K562 (cell line): ENCODE data around the gene RPTOR. TPM values are rescaled to one million over a fixed set of nuclear protein-coding genes. Genes with fewer than 3 reads are reported as not detected.

ENCODE experiments used
- BDP1 ChIP-seq: IDR thresholded peaks from 3 replicates; pipeline ENCODE4 v1.6.1; 2011; ENCODE audit not compliant: insufficient read length, insufficient read depth
- EP300 ChIP-seq: IDR thresholded peaks from 2 replicates; pipeline ENCODE4 v1.6.1; 2012; ENCODE audit warnings: low read length, improper control_type of control experiment
- FOXJ3 ChIP-seq: sonication (generic); formaldehyde crosslinking; IDR thresholded peaks from 2 replicates; pipeline ENCODE4 v1.4.0; 2020; ENCODE audit warnings: mild to moderate bottlenecking, missing genetic modification reagents
- GATA2 ChIP-seq: sonication (generic); formaldehyde crosslinking; IDR thresholded peaks from 2 replicates; pipeline ENCODE4 v1.4.0; 2020; ENCODE audit warnings: mild to moderate bottlenecking, missing genetic modification reagents
- HNRNPLL ChIP-seq: fragments of 200-400 bp; formaldehyde crosslinking; IDR thresholded peaks from 2 replicates; pipeline ENCODE4 v1.6.1; 2017; ENCODE audit warnings: low read length, low read depth, mild to moderate bottlenecking; ENCODE audit not compliant: poor library complexity, severe bottlenecking
- HSF4 ChIP-seq: fragments of 250-450 bp; sonication (Bioruptor Pico); IDR thresholded peaks from 2 replicates; pipeline ENCODE4 v2.1.2; 2022; ENCODE audit warnings: mild to moderate bottlenecking, moderate library complexity, borderline replicate concordance
- KLF10 ChIP-seq: fragments of 250-450 bp; sonication (Bioruptor Pico); IDR thresholded peaks from 2 replicates; pipeline ENCODE4 v1.6.1; 2021; ENCODE audit warnings: matching md5 sums
- MLX ChIP-seq, 2 experiments: fragments of 450-650 bp in 1 of 2; sonication (generic) in 1 of 2; formaldehyde crosslinking; conservative IDR thresholded peaks; 2 replicates each; pipeline versions ENCODE4 v1.4.0 to v1.8.1; 2020 to 2022; ENCODE audit warnings: mild to moderate bottlenecking in 1 of 2, missing genetic modification reagents in 1 of 2
- NFYB ChIP-seq: IDR thresholded peaks from 2 replicates; pipeline ENCODE4 v1.6.1; 2011; ENCODE audit warnings: mild to moderate bottlenecking, moderate library complexity; ENCODE audit not compliant: insufficient read length; ENCODE audit errors: extremely low read depth
- NR2C2 ChIP-seq, 2 experiments: fragments of 200-800 bp in 1 of 2; sonication (Bioruptor generic) in 1 of 2; sonication (generic) in 1 of 2; formaldehyde crosslinking in 1 of 2; IDR thresholded peaks; 2 replicates each; pipeline versions ENCODE4 v1.6.1 to v1.8.0; 2016 to 2022; ENCODE audit warnings: mild to moderate bottlenecking in 1 of 2, missing compliant biosample characterization in 1 of 2, missing genetic modification characterization in 1 of 2, missing genetic modification reagents in 1 of 2
- POU5F1 ChIP-seq: fragments of 150-350 bp; IDR thresholded peaks from 2 replicates; pipeline ENCODE4 v1.6.1; 2014; ENCODE audit warnings: borderline replicate concordance, low read length, low read depth, mild to moderate bottlenecking; ENCODE audit not compliant: partially characterized antibody
- SAFB ChIP-seq: fragments of 200-400 bp; formaldehyde crosslinking; IDR thresholded peaks from 2 replicates; pipeline ENCODE4 v1.6.1; 2017; ENCODE audit warnings: low read depth, low read length, borderline replicate concordance
- U2AF1 ChIP-seq: fragments of 200-400 bp; formaldehyde crosslinking; optimal IDR thresholded peaks from 2 replicates; pipeline ENCODE3; 2017; ENCODE audit warnings: mild to moderate bottlenecking, low read depth, low read length, moderate library complexity
- ZNF184 ChIP-seq: sonication (generic); formaldehyde crosslinking; IDR thresholded peaks from 2 replicates; pipeline ENCODE4 v1.5.0; 2020; ENCODE audit warnings: missing genetic modification reagents
- ZNF77 ChIP-seq: fragments of 250-450 bp; sonication (Bioruptor Pico); IDR thresholded peaks from 2 replicates; pipeline ENCODE4 v1.5.0; 2020
- polyA plus RNA-seq, 8 experiments: library from polyadenylated mRNA; depleted of rRNA in 4 of 8; stranded (reverse) in 5 of 8; unstranded in 3 of 8; fragments of >200 nt; fragmentation: Nextera tagmentation in 2 of 8; fragmentation: Illumina TruSeq in 1 of 8; extraction: Ambion mirVana in 2 of 8; extraction: Trizol in 1 of 8; gene quantifications; 2 replicates each; pipeline versions ENCODE4 v1.2.1 to v1.2.3, GENCODE V29; 2011 to 2014; ENCODE audit warnings: inconsistent platforms in 1 of 8, missing spikeins in 1 of 8
- total RNA-seq, 7 experiments: library from RNA; depleted of rRNA in 6 of 7; stranded (reverse); fragments of >200 nt in 6 of 7; fragmentation: Illumina TruSeq in 2 of 7; extraction: Trizol in 2 of 7; gene quantifications; 2 replicates each; pipeline versions ENCODE4 v1.2.1 to v1.2.3, GENCODE V29; 2011 to 2021; ENCODE audit warnings: low replicate concordance in 1 of 7
- TF ChIP-seq, protein P1 (sequence below): fragments of 450-650 bp; IDR thresholded peaks from 2 replicates; pipeline ENCODE4 v1.6.1; 2014; ENCODE audit warnings: low read depth, mild to moderate bottlenecking, moderate library complexity, borderline replicate concordance
- TF ChIP-seq, protein P2 (sequence below), 2 experiments: IDR thresholded peaks in 1 of 2; conservative IDR thresholded peaks in 1 of 2; 2 replicates each; pipeline ENCODE4 v1.6.1; 2016; ENCODE audit warnings: low read depth in 2 of 2, mild to moderate bottlenecking in 1 of 2, missing compliant biosample characterization in 1 of 2, missing genetic modification characterization in 1 of 2, moderate library complexity in 1 of 2
- TF ChIP-seq, protein P3 (sequence below): fragments of 450-650 bp; IDR thresholded peaks from 2 replicates; pipeline ENCODE4 v1.6.1; 2017; ENCODE audit warnings: mild to moderate bottlenecking, moderate library complexity

Gene RPTOR
- total and polyA plus RNA-seq, 9 of the 15 experiments (the other 6 are each of a cell fraction or from before 2014, with no cell fraction given): 0.24 to 54.1 (median 10.2) TPM

- TF ChIP-seq, protein P1, sequence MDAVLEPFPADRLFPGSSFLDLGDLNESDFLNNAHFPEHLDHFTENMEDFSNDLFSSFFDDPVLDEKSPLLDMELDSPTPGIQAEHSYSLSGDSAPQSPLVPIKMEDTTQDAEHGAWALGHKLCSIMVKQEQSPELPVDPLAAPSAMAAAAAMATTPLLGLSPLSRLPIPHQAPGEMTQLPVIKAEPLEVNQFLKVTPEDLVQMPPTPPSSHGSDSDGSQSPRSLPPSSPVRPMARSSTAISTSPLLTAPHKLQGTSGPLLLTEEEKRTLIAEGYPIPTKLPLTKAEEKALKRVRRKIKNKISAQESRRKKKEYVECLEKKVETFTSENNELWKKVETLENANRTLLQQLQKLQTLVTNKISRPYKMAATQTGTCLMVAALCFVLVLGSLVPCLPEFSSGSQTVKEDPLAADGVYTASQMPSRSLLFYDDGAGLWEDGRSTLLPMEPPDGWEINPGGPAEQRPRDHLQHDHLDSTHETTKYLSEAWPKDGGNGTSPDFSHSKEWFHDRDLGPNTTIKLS: no peak
- TF ChIP-seq ZNF77 (CRISPR knock-in tag) (no peak), HNRNPLL (no peak), KLF10 (CRISPR knock-in tag) (no peak), EP300 (peak; percentile 77), HSF4 (CRISPR knock-in tag) (peak; percentile 45; the same call in 1 of the 2 replicates), NR2C2 (CRISPR knock-in tag; IDR thresholded peaks at IDR 0.05) (no peak), NR2C2 (tag; IDR thresholded peaks at IDR 0.05) (peak; percentile 56; the same call in 1 of the 2 replicates), U2AF1 (no peak), SAFB (no peak), GATA2 (no peak), FOXJ3 (CRISPR knock-in tag) (no peak), BDP1 (no peak), NFYB (no peak), POU5F1 (no peak), MLX (CRISPR knock-in tag; conservative IDR thresholded peaks at IDR 0.05) (no peak), ZNF184 (CRISPR knock-in tag) (no peak)
- TF ChIP-seq, protein P2, sequence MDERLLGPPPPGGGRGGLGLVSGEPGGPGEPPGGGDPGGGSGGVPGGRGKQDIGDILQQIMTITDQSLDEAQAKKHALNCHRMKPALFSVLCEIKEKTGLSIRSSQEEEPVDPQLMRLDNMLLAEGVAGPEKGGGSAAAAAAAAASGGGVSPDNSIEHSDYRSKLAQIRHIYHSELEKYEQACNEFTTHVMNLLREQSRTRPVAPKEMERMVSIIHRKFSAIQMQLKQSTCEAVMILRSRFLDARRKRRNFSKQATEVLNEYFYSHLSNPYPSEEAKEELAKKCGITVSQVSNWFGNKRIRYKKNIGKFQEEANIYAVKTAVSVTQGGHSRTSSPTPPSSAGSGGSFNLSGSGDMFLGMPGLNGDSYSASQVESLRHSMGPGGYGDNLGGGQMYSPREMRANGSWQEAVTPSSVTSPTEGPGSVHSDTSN (CRISPR knock-in tag; IDR thresholded peaks at IDR 0.05; ENCODE audit: low read depth): no peak
- TF ChIP-seq, protein P2 (tag; conservative IDR thresholded peaks at IDR 0.05; ENCODE audit: low read depth): peak; percentile 47; the same call in 1 of the 2 replicates
- TF ChIP-seq, protein P3, sequence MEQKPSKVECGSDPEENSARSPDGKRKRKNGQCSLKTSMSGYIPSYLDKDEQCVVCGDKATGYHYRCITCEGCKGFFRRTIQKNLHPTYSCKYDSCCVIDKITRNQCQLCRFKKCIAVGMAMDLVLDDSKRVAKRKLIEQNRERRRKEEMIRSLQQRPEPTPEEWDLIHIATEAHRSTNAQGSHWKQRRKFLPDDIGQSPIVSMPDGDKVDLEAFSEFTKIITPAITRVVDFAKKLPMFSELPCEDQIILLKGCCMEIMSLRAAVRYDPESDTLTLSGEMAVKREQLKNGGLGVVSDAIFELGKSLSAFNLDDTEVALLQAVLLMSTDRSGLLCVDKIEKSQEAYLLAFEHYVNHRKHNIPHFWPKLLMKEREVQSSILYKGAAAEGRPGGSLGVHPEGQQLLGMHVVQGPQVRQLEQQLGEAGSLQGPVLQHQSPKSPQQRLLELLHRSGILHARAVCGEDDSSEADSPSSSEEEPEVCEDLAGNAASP: no peak
Measured at GRCh38 chr17:80755650-80756405, 211.2 kb downstream of the RPTOR start (continued).
